Testis (tissue), 3 donors: Measurements from ENCODE around the gene ZNF425. TPM values are rescaled to one million over a fixed set of nuclear protein-coding genes. Genes with fewer than 3 reads are reported as not detected.

Source experiments
- DNase-seq: peaks from one replicate; pipeline ENCODE4 v3.0.0-alpha.2; 2019
- H3K27ac ChIP-seq, 2 donors: fragments of 200-600 bp; sonication (generic); one replicate each; pipeline ENCODE4 v1.5.1; 2019
- H3K27me3 ChIP-seq: fragments of 200-600 bp; sonication (generic); one replicate; pipeline ENCODE4 v1.5.1; 2019
- H3K36me3 ChIP-seq: fragments of 200-600 bp; sonication (generic); one replicate; pipeline ENCODE4 v1.5.1; 2017; ENCODE audit warnings: low read depth; ENCODE audit errors: missing control alignments
- H3K4me1 ChIP-seq: fragments of 200-600 bp; sonication (generic); one replicate; pipeline ENCODE4 v1.5.1; 2019
- H3K4me3 ChIP-seq, 2 donors: fragments of 200-600 bp; sonication (generic); one replicate each; pipeline ENCODE4 v1.5.1; 2017 to 2019
- H3K9me3 ChIP-seq: fragments of 200-600 bp; sonication (generic); one replicate; pipeline ENCODE4 v1.5.1; 2017
- CTCF ChIP-seq, 3 experiments: fragments of 450-650 bp in 2 of 3; fragments of 200-600 bp in 1 of 3; sonication (generic) in 1 of 3; IDR thresholded peaks; one replicate each; pipeline ENCODE4 v1.5.1; 2016 to 2019; ENCODE audit warnings: antibody characterized with exemption in 3 of 3, mild to moderate bottlenecking in 2 of 3, moderate library complexity in 1 of 3
- POLR2A ChIP-seq: fragments of 450-650 bp; IDR thresholded peaks from one replicate; pipeline ENCODE4 v1.6.1; 2017; ENCODE audit warnings: antibody characterized with exemption, mild to moderate bottlenecking, moderate library complexity
- WGBS, 2 donors: methylation state at CpG; one replicate each; pipeline ENCODE4 v1.1.5; 2018; 5-methylcytosine and 5-hydroxymethylcytosine counted together
- intact Hi-C: fragments of 100-400 bp; cut with DNase I; formaldehyde crosslinking; loops from one replicate; pipeline ENCODE4 v1.15.1; 2023; ENCODE audit warnings: low total_unique reads
- polyA plus RNA-seq: library from polyadenylated mRNA; stranded (reverse); fragments of 350-450 nt; fragmentation: Illumina TruSeq; extraction: RNeasy Lipid Tissue Mini Kit (QIAGEN cat#74804); gene quantifications from one replicate; pipeline ENCODE4 v1.2.3, GENCODE V29; 2014; ENCODE audit warnings: low read depth, low replicate concordance; ENCODE audit not compliant: insufficient read depth
- total RNA-seq, 2 donors: library from RNA; depleted of rRNA; stranded (reverse); fragments of >200 nt; gene quantifications; one replicate each; pipeline ENCODE4 v1.2.3, GENCODE V29; 2016

ZNF425 gene
- total and polyA plus RNA-seq, 3 donors from 2014 or later = 3.0 to 4.3 (median 3.4) TPM

- Histone ChIP-seq H3K36me3 (no peaks in the 10 kb centered on the region), H3K4me1 (no peaks in the 10 kb centered on the region), H3K27me3 (no peaks in the 10 kb centered on the region), H3K4me3 (no peak overlapping the region), H3K9me3 (no peaks in the 10 kb centered on the region), H3K27ac (no peak overlapping the region)
- no peak for DNase-seq
- no peak for TF ChIP-seq CTCF (IDR thresholded peaks at IDR 0.05)
- TF ChIP-seq POLR2A = no peak
- intact Hi-C loops = no loop called here
- WGBS, 2 donors = 94 to 95% methylated on average over 6 of the region's 6 CpGs
Observed at GRCh38 chr7:149081914-149082313, 44.2 kb downstream of the ZNF425 start.

- no peak overlapping the region for H3K4me3 ChIP-seq
- TF ChIP-seq POLR2A (no peak), CTCF (IDR thresholded peaks at IDR 0.05) (no peak)
- H3K27ac ChIP-seq = no peak overlapping the region
- 82 to 84% methylated on average over 9 of the region's 9 CpGs for WGBS, 2 donors
- H3K36me3 ChIP-seq = no peaks in the 10 kb centered on the region
- H3K9me3 ChIP-seq = no peaks in the 10 kb centered on the region
- no peak for DNase-seq
- intact Hi-C loops = no loop called here
- H3K4me1 ChIP-seq = no peaks in the 10 kb centered on the region
- H3K27me3 ChIP-seq = no peaks in the 10 kb centered on the region
Observed at GRCh38 chr7:149077594-149077993, 48.5 kb downstream of the ZNF425 start.

- no peaks in the 10 kb centered on the region for H3K9me3 ChIP-seq
- intact Hi-C loops = no loop called here
- H3K4me3 ChIP-seq = no peak overlapping the region
- no peaks in the 10 kb centered on the region for H3K36me3 ChIP-seq
- no peaks in the 10 kb centered on the region for H3K4me1 ChIP-seq
- H3K27me3 ChIP-seq = no peaks in the 10 kb centered on the region
- WGBS, 2 donors = 100% methylated on average over 2 of the region's 2 CpGs
- TF ChIP-seq POLR2A (no peak), CTCF (IDR thresholded peaks at IDR 0.05) (no peak)
- H3K27ac ChIP-seq = no peak overlapping the region
- no peak for DNase-seq
Observed at GRCh38 chr7:149075286-149075685, 50.8 kb downstream of the ZNF425 start.

GRCh38 chr7:149074116-149074885, 51.8 kb downstream of the ZNF425 start:
- Histone ChIP-seq H3K4me1 (no peaks in the 10 kb centered on the region), H3K27ac (no peak overlapping the region), H3K36me3 (no peaks in the 10 kb centered on the region), H3K9me3 (no peaks in the 10 kb centered on the region), H3K4me3 (no peak overlapping the region), H3K27me3 (no peaks in the 10 kb centered on the region)
- no peak for DNase-seq
- WGBS, 2 donors = 75 to 83% methylated on average over 3 of the region's 3 CpGs
- TF ChIP-seq CTCF (IDR thresholded peaks at IDR 0.05) = no peak
- intact Hi-C loops = no loop called here

GRCh38 chr7:149072438-149072775, 53.7 kb downstream of the ZNF425 start:
- Histone ChIP-seq H3K36me3 (no peaks in the 10 kb centered on the region), H3K4me1 (no peaks in the 10 kb centered on the region), H3K27me3 (no peaks in the 10 kb centered on the region), H3K27ac (no peak overlapping the region), H3K4me3 (peak overlapping the region in 1 of 2 donors; percentile 62), H3K9me3 (no peaks in the 10 kb centered on the region)
- 51 to 79% methylated on average over 4 of the region's 4 CpGs for WGBS, 2 donors
- intact Hi-C loops = no loop called here
- TF ChIP-seq POLR2A (no peak), CTCF (IDR thresholded peaks at IDR 0.05) (no peak)
- DNase-seq = no peak
